Measurements from ENCODE around the gene RAP2A.

DNA sequence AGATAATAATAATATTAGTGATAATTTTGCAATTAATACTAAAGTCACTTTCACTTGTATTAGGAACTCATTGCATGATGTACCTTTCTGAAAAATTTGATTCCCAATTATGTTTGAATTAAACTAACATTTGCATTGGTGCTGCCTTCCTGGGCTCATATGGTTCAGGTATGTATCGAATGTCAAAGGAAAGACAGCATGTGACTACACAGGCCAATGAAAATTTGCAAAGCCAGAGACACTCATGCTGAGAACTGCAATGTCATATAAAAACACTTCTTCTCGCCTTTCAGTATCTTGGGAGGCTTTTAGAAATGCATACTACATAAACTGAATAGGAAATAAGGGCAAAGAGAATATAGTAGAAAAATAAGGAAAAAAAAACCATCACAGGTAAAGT is 44.3 kb downstream of the RAP2A start:
- TF ChIP-seq, protein P1, sequence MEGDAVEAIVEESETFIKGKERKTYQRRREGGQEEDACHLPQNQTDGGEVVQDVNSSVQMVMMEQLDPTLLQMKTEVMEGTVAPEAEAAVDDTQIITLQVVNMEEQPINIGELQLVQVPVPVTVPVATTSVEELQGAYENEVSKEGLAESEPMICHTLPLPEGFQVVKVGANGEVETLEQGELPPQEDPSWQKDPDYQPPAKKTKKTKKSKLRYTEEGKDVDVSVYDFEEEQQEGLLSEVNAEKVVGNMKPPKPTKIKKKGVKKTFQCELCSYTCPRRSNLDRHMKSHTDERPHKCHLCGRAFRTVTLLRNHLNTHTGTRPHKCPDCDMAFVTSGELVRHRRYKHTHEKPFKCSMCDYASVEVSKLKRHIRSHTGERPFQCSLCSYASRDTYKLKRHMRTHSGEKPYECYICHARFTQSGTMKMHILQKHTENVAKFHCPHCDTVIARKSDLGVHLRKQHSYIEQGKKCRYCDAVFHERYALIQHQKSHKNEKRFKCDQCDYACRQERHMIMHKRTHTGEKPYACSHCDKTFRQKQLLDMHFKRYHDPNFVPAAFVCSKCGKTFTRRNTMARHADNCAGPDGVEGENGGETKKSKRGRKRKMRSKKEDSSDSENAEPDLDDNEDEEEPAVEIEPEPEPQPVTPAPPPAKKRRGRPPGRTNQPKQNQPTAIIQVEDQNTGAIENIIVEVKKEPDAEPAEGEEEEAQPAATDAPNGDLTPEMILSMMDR (IDR thresholded peaks at IDR 0.05) = no peak
- no peak for TF ChIP-seq POLR2A (IDR thresholded peaks at IDR 0.05)
